Sigmoid colon (tissue), 7 donors: ENCODE measurements around the gene KRTAP12-2. TPM values are rescaled to one million over a fixed set of nuclear protein-coding genes. Genes with fewer than 3 reads are reported as not detected.

ENCODE experiments used
- DNase-seq: peaks from one replicate; pipeline ENCODE4 v3.0.0-alpha.2; 2019
- H3K27ac ChIP-seq, 4 donors: fragments of 200-600 bp; sonication (generic); one replicate each; pipeline ENCODE4 v1.5.1; 2016 to 2019; ENCODE audit warnings: mild to moderate bottlenecking in 1 of 4
- H3K27me3 ChIP-seq, 3 donors: fragments of 200-600 bp; sonication (generic); one replicate each; pipeline ENCODE4 v1.5.1; 2019; ENCODE audit warnings: mild to moderate bottlenecking in 1 of 3
- H3K36me3 ChIP-seq, 4 donors: fragments of 200-600 bp; sonication (generic); one replicate each; pipeline ENCODE4 v1.5.1; 2016 to 2019
- H3K4me1 ChIP-seq, 4 donors: fragments of 200-600 bp; sonication (generic); one replicate each; pipeline ENCODE4 v1.5.1; 2017 to 2019
- H3K4me3 ChIP-seq, 4 donors: fragments of 200-600 bp; sonication (generic); one replicate each; pipeline ENCODE4 v1.5.1; 2017 to 2019; ENCODE audit warnings: mild to moderate bottlenecking in 2 of 4, moderate library complexity in 1 of 4
- H3K9me3 ChIP-seq, 4 donors: fragments of 200-600 bp in 3 of 4; sonication (generic) in 3 of 4; one replicate each; pipeline versions ENCODE4 v1.5.1 to v1.6.1; 2013 to 2019
- EP300 ChIP-seq, 4 donors: sonication (generic); formaldehyde crosslinking; IDR thresholded peaks; one replicate each; pipeline ENCODE4 v1.6.1; 2017; ENCODE audit warnings: antibody characterized with exemption in 4 of 4
- POLR2A ChIP-seq, 2 donors: fragments of 450-650 bp; IDR thresholded peaks; one replicate each; pipeline ENCODE4 v1.6.1; 2016; ENCODE audit warnings: antibody characterized with exemption in 2 of 2, mild to moderate bottlenecking in 2 of 2, moderate library complexity in 2 of 2
- POLR2AphosphoS5 ChIP-seq, 4 donors: sonication (generic); formaldehyde crosslinking; IDR thresholded peaks; one replicate each; pipeline ENCODE4 v1.6.1; 2017; ENCODE audit warnings: antibody characterized with exemption in 4 of 4
- WGBS, 2 donors: extraction: QIAGEN DNeasy Blood & Tissue Kit; methylation state at CpG; one replicate each; pipeline ENCODE4 v1.1.7; 2013; 5-methylcytosine and 5-hydroxymethylcytosine counted together
- intact Hi-C: fragments of 100-400 bp; cut with DNase I; formaldehyde crosslinking; loops from one replicate; pipeline ENCODE4 v1.15.1; 2023
- polyA plus RNA-seq, 3 donors: library from polyadenylated mRNA; stranded (reverse); fragments of 200-250 nt; gene quantifications; one replicate each; pipeline ENCODE4 v1.2.3, GENCODE V29; 2013
- total RNA-seq, 4 donors: library from RNA; depleted of rRNA; stranded (reverse); fragments of >200 nt; gene quantifications; one replicate each; pipeline ENCODE4 v1.1.0, GENCODE V29; 2016
- TF ChIP-seq, protein P1 (sequence below), 4 experiments: fragments of 450-650 bp in 3 of 4; fragments of 200-600 bp in 1 of 4; IDR thresholded peaks; one replicate each; pipeline ENCODE4 v1.5.1; 2016 to 2019; ENCODE audit warnings: antibody characterized with exemption in 4 of 4, mild to moderate bottlenecking in 3 of 4, moderate library complexity in 2 of 4
- donor health status: healthy with polysubstance abuse.
- donor health status: Bipolar disorder and iron deficiency.
- donor health status: healthy.

Gene KRTAP12-2
- total and polyA plus RNA-seq, 7 donors = not detected

DNA sequence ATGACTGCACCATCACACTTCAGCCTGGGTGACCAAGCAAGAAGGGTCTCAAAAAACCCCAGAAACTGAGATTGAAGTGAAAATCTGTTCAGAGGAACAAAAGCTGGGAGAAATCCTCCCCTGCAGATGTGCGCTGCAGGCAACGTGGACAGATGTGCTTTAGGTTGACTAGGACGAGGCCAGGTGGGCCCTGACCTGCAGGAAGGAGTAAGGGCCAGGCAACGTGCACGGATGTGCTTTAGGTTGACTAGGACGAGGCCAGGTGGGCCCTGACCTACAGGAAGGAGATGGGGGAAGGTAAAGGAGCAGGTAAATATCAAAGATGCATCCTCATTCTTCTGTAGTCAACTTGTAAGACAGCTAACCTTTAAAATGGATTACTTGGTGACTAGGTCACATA, 17.8 kb upstream of the KRTAP12-2 start:
- peaks cover 0 to 37% (median 8%) of the 10 kb centered on the region in 3 donors for H3K27me3 ChIP-seq
- TF ChIP-seq POLR2A (IDR thresholded peaks at IDR 0.05) = no peak
- TF ChIP-seq, protein P1, sequence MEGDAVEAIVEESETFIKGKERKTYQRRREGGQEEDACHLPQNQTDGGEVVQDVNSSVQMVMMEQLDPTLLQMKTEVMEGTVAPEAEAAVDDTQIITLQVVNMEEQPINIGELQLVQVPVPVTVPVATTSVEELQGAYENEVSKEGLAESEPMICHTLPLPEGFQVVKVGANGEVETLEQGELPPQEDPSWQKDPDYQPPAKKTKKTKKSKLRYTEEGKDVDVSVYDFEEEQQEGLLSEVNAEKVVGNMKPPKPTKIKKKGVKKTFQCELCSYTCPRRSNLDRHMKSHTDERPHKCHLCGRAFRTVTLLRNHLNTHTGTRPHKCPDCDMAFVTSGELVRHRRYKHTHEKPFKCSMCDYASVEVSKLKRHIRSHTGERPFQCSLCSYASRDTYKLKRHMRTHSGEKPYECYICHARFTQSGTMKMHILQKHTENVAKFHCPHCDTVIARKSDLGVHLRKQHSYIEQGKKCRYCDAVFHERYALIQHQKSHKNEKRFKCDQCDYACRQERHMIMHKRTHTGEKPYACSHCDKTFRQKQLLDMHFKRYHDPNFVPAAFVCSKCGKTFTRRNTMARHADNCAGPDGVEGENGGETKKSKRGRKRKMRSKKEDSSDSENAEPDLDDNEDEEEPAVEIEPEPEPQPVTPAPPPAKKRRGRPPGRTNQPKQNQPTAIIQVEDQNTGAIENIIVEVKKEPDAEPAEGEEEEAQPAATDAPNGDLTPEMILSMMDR (IDR thresholded peaks at IDR 0.05) = no peak
- no peak for TF ChIP-seq POLR2AphosphoS5 (IDR thresholded peaks at IDR 0.05)
- TF ChIP-seq EP300 (IDR thresholded peaks at IDR 0.05) = no peak

DNA sequence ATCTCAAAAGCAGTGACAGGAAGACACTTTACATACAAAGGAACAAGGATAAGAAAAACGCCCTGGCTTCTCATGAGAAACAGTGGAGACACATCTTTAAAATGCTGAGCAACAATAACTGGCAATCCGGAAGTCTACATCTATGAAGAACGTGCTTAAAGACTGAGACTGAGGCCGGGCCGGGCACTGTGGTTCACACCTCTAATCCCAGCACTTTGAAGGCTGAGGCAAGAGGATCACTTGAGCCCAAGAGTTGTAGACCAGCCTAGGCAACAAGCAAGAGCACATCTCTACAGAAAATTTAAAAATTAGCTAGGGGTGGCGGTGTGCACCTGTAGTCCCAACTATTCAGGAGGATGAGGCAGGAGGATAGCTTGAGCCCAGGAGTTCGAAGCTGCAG, 17.4 kb upstream of the KRTAP12-2 start:
- Histone ChIP-seq H3K4me3 (no peak overlapping the region), H3K27me3 (peaks cover 0 to 37% (median 8%) of the 10 kb centered on the region in 3 donors), H3K4me1 (no peaks in the 10 kb centered on the region), H3K9me3 (no peaks in the 10 kb centered on the region), H3K36me3 (no peaks in the 10 kb centered on the region), H3K27ac (no peak overlapping the region)
- TF ChIP-seq POLR2AphosphoS5 (IDR thresholded peaks at IDR 0.05) (no peak), POLR2A (IDR thresholded peaks at IDR 0.05) (no peak), EP300 (IDR thresholded peaks at IDR 0.05) (no peak)
- TF ChIP-seq, protein P1 (IDR thresholded peaks at IDR 0.05) = no peak
- DNase-seq = no peak
- intact Hi-C loops = no loop called here
- 64 to 81% methylated on average over 7 of the region's 7 CpGs for WGBS, 2 donors

More for the DNA sequence above, 17.8 kb upstream of the KRTAP12-2 start:
- no peak for DNase-seq
- intact Hi-C loops = no loop called here
- Histone ChIP-seq H3K4me3 (no peak overlapping the region), H3K27ac (no peak overlapping the region), H3K4me1 (no peaks in the 10 kb centered on the region), H3K36me3 (no peaks in the 10 kb centered on the region), H3K9me3 (no peaks in the 10 kb centered on the region)
- WGBS, 2 donors = 49 to 76% methylated on average over 6 of the region's 6 CpGs

DNA sequence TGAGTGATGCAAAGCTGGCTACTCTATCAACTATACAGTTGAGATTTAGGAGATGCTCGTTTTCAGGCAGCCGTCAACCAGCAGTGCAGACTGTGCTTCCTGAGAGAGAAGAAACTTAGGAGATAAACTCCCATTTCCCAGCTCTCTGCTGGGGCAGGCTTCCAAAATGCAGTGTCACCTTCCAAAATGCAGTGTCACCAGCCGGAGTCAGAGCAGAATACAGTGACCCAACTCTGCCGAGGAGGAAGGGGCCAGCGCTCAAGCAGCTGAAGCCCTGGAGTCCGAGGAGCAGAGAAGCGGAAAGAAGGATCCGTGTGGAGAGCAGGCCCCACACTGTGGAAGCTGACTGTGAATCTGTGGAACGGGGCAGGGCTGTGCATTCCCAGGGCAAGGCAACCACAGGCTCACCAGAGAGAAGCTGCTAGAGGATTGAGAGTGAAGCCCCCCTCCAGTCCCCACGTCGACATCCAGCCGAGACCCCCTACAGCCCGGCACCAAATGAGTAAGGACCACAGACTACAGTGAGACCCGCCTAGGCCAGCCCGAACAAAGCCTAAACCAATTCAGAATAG, 15.9 kb upstream of the KRTAP12-2 start:
- no peak for DNase-seq
- intact Hi-C loops = no loop called here
- H3K9me3 ChIP-seq = no peaks in the 10 kb centered on the region
- H3K36me3 ChIP-seq = no peaks in the 10 kb centered on the region
- no peak overlapping the region for H3K27ac ChIP-seq
- no peaks in the 10 kb centered on the region for H3K4me1 ChIP-seq
- H3K4me3 ChIP-seq = no peak overlapping the region
- 80 to 81% methylated on average over 15 of the region's 15 CpGs for WGBS, 2 donors
- no peak for TF ChIP-seq POLR2A (IDR thresholded peaks at IDR 0.05)
- no peak for TF ChIP-seq POLR2AphosphoS5 (IDR thresholded peaks at IDR 0.05)
- TF ChIP-seq, protein P1 (IDR thresholded peaks at IDR 0.05) = no peak
- no peak for TF ChIP-seq EP300 (IDR thresholded peaks at IDR 0.05)
- peaks cover 0 to 26% (median 8%) of the 10 kb centered on the region in 3 donors for H3K27me3 ChIP-seq

DNA sequence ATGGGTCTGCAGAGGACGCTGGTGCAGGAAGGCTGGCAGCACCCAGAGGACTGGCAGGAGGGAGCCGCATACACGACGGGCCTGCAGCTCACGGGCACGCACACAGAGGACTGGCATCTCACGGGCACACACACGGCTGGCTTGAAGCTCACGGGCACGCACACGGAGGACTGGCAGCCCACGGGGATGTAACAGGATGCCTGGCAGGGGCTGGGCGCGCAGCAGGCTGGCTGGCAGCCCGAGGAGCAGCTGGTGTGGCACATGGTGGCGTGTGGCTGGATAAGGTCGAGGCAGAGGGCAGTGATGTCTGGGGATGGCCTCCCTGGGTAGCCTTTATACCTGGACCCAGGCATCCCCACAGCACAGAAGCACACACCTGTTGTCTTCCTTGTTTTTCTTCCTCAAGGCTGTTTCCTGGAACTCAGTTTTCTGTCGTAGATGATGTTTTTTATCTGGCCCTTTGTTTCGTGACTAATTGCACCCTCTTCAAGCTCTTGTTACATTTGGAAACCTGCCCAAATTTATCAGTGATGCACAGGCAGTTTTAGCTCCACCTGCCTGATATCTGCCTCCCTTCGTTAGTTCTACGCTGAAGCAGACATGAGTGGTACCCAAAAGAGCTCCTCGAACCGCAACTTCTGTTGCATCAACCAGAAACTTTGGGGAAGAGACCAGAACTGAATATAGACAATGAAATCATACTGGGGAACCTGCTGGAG, 15.3 kb upstream of the KRTAP12-2 start, which contains the start of gene KRTAP12-1:
KRTAP12-1 (minus strand) TSS at position 303 of the 719 bp plus-strand sequence; CDS start at position 263, 40 bp downstream.
- 73 to 78% methylated on average over 23 of the region's 23 CpGs for WGBS, 2 donors
- Histone ChIP-seq H3K27ac (no peak within 1 kb of the TSS), H3K36me3 (no peaks in the 10 kb centered on the region), H3K9me3 (no peaks in the 10 kb centered on the region), H3K4me1 (no peaks in the 10 kb centered on the region), H3K4me3 (no peak within 1 kb of the TSS), H3K27me3 (peaks cover 0 to 19% (median 5%) of the 10 kb centered on the region in 3 donors)
- TF ChIP-seq POLR2AphosphoS5 (IDR thresholded peaks at IDR 0.05) = no peak
- TF ChIP-seq EP300 (IDR thresholded peaks at IDR 0.05) = no peak
- no peak for TF ChIP-seq POLR2A (IDR thresholded peaks at IDR 0.05)
- TF ChIP-seq, protein P1 (IDR thresholded peaks at IDR 0.05) = no peak
- intact Hi-C loops = no loop called here
- no peak for DNase-seq
